Neural cell (in vitro differentiated cells): ENCODE results near the gene PRR18. TPM values are rescaled to one million over a fixed set of nuclear protein-coding genes. Genes with fewer than 3 reads are reported as not detected.

ENCODE experiments used
- H2AFZ ChIP-seq: fragments of 200-600, 300-800 bp; sonication (generic), shearing (Covaris generic); 2 replicates; pipeline ENCODE4 v1.6.0; 2014; ENCODE audit warnings: low read depth, mild to moderate bottlenecking, antibody characterized with exemption, low read length, moderate library complexity
- H3F3A ChIP-seq: fragments of 200-600 bp; shearing (Covaris generic); 2 replicates; pipeline ENCODE4 v1.6.1; 2016; ENCODE audit warnings: mild to moderate bottlenecking, moderate library complexity, mixed read lengths, antibody characterized with exemption, low read length; ENCODE audit not compliant: insufficient read depth, poor library complexity, severe bottlenecking
- H3K27ac ChIP-seq: fragments of 200-600, 300-800 bp; sonication (generic), shearing (Covaris generic); 2 replicates; pipeline ENCODE4 v1.5.1; 2014; ENCODE audit warnings: mild to moderate bottlenecking, low read length, moderate library complexity
- H3K27me3 ChIP-seq: fragments of 300-800, 200-600 bp; sonication (generic), shearing (Covaris generic); 2 replicates; pipeline ENCODE4 v1.6.0; 2014; ENCODE audit warnings: mild to moderate bottlenecking, low read depth, low read length, moderate library complexity; ENCODE audit not compliant: insufficient read depth
- H3K36me3 ChIP-seq: fragments of 300-800, 200-600 bp; sonication (generic), shearing (Covaris generic); 2 replicates; pipeline ENCODE4 v1.5.1; 2014; ENCODE audit warnings: mild to moderate bottlenecking, antibody characterized with exemption, low read length, moderate library complexity; ENCODE audit not compliant: insufficient read depth
- H3K4me2 ChIP-seq: fragments of 300-800, 200-600 bp; sonication (generic), shearing (Covaris generic); 2 replicates; pipeline ENCODE4 v1.6.0; 2014; ENCODE audit warnings: mild to moderate bottlenecking, low read length
- H3K4me3 ChIP-seq: fragments of 300-800, 200-600 bp; sonication (generic), shearing (Covaris generic); 2 replicates; pipeline ENCODE4 v1.5.1; 2014; ENCODE audit warnings: mild to moderate bottlenecking, low read length, moderate library complexity
- H3K79me2 ChIP-seq: fragments of 200-600 bp; shearing (Covaris generic); replicated peaks from 2 replicates; pipeline ENCODE4 v1.6.0; 2014; ENCODE audit warnings: mild to moderate bottlenecking, low read length, moderate library complexity; ENCODE audit not compliant: insufficient read depth
- H3K9ac ChIP-seq: fragments of 300-800, 200-600 bp; sonication (generic), shearing (Covaris generic); 2 replicates; pipeline ENCODE4 v1.6.1; 2016; ENCODE audit warnings: mild to moderate bottlenecking, low read length, mixed read lengths
- H3K9me2 ChIP-seq: fragments of 200-600 bp; shearing (Covaris generic); 2 replicates; pipeline ENCODE4 v1.6.1; 2016; ENCODE audit warnings: mild to moderate bottlenecking, low read length, mixed read lengths; ENCODE audit not compliant: insufficient read depth
- H3K9me3 ChIP-seq: fragments of 200-600, 300-800 bp; sonication (generic), shearing (Covaris generic); 2 replicates; pipeline ENCODE4 v1.6.1; 2016; ENCODE audit warnings: mild to moderate bottlenecking, mixed run types, low read length, moderate library complexity, mixed read lengths
- H4K20me1 ChIP-seq: fragments of 200-600 bp; shearing (Covaris generic); 2 replicates; pipeline ENCODE4 v1.6.1; 2016; ENCODE audit warnings: mild to moderate bottlenecking, mixed run types; ENCODE audit not compliant: insufficient read depth
- EP300 ChIP-seq: fragments of 450-650 bp; conservative IDR thresholded peaks from 2 replicates; pipeline ENCODE4 v1.6.1; 2014; ENCODE audit warnings: antibody characterized with exemption, mild to moderate bottlenecking, moderate library complexity; ENCODE audit not compliant: poor library complexity, severe bottlenecking
- EZH2 ChIP-seq: fragments of 200-600, 300-800 bp; shearing (Covaris generic), sonication (generic); IDR thresholded peaks from 2 replicates; pipeline ENCODE4 v1.6.1; 2014; ENCODE audit warnings: antibody characterized with exemption, low read length, borderline replicate concordance, mild to moderate bottlenecking; ENCODE audit not compliant: insufficient read depth, poor library complexity, severe bottlenecking
- MXI1 ChIP-seq: fragments of 450-650 bp; conservative IDR thresholded peaks from 2 replicates; pipeline ENCODE4 v1.6.1; 2014; ENCODE audit warnings: antibody characterized with exemption, mild to moderate bottlenecking; ENCODE audit not compliant: poor library complexity, severe bottlenecking
- POLR2AphosphoS5 ChIP-seq: IDR thresholded peaks from 2 replicates; pipeline ENCODE4 v1.6.1; 2012
- RAD21 ChIP-seq: fragments of 450-650 bp; conservative IDR thresholded peaks from 2 replicates; pipeline ENCODE4 v1.6.1; 2014; ENCODE audit warnings: antibody characterized with exemption, mild to moderate bottlenecking, moderate library complexity
- SMC3 ChIP-seq: fragments of 450-650 bp; conservative IDR thresholded peaks from 2 replicates; pipeline ENCODE4 v1.6.1; 2014; ENCODE audit warnings: antibody characterized with exemption, mild to moderate bottlenecking, moderate library complexity; ENCODE audit not compliant: poor library complexity
- TAF1 ChIP-seq: IDR thresholded peaks from 2 replicates; pipeline ENCODE4 v1.6.1; 2012; ENCODE audit warnings: low read depth
- polyA minus RNA-seq: library from RNA; depleted of rRNA, polyadenylated mRNA; stranded (reverse); fragments of >200 nt; gene quantifications from 2 replicates; pipeline ENCODE4 v1.2.3, GENCODE V29; 2014
- polyA plus RNA-seq: library from polyadenylated mRNA; depleted of rRNA; stranded (reverse); fragments of >200 nt; gene quantifications from 2 replicates; pipeline ENCODE4 v1.2.3, GENCODE V29; 2014
- TF ChIP-seq, protein P1 (sequence below): fragments of 450-650 bp; IDR thresholded peaks from 2 replicates; pipeline ENCODE4 v1.5.1; 2014; ENCODE audit warnings: antibody characterized with exemption, mild to moderate bottlenecking, moderate library complexity; ENCODE audit not compliant: poor library complexity, severe bottlenecking
- TF ChIP-seq, protein P2 (sequence below): IDR thresholded peaks from 2 replicates; pipeline ENCODE4 v1.6.1; 2012; ENCODE audit warnings: borderline replicate concordance

The PRR18 gene, protein sequence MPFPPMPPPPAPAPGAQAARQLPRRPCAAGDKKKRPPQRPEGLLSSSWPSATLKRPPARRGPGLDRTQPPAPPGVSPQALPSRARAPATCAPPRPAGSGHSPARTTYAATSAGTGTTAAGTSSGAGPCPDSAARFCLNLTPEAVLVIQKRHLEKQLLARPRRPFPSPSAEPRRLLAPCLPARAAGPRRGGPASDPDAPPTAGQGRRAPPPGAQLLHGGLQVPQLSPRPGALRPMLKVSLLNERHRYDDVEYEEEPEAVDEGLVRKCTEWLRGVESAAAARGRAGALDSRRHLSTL
- not detected in 2 replicates for polyA plus RNA-seq
- polyA minus RNA-seq, result 0.35 TPM in 1 of 2 replicates, not detected in the other

DNA sequence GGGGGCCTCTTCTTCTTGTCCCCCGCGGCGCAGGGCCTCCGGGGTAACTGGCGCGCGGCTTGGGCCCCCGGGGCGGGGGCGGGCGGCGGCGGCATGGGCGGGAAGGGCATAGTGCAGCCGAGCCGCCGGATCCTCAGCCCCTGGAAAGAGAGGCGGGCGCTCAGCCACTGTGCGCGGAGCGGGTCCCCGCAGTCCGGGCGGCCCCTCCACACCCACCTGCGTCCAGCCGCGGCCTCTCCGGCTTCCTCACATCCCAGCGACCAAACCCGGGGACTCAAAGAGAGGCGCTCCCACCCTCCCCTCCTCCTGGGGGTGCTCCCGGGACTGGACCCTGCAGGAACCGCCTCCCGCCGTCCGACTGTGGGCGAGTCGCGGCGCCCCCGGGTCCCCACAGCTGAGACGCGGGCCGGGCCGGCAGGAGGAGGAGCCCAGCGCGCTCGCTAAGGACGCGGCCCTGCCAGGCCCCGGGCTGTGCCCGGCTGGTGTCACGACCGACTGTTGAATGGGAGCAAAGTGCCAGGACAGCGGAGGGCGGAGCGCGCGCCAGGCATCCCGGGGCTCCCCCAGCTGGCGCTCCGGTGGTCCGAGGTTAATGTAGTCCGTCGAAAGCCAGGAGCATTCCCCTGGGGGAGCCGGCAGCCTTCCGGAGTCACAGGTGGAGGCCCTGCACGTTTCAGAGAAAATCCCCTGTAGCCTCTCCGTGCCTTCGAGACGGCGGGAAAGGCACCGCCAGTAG is at the start of gene PRR18:
Gene PRR18 (minus strand): TSS at position 360 of the 736 bp plus-strand sequence. CDS start 250 bp downstream, at position 110.
- Histone ChIP-seq H2AFZ (no peak within 1 kb of the TSS), H3K36me3 (no peaks in the 10 kb centered on the region), H3F3A (no peaks in the 10 kb centered on the region), H3K27ac (no peak within 1 kb of the TSS), H3K9me2 (no peaks in the 10 kb centered on the region), H3K27me3 (peaks cover 51% of the 10 kb centered on the region), H3K4me3 (peak within 1 kb of the TSS; percentile 64), H3K79me2 (no peaks in the 10 kb centered on the region), H4K20me1 (no peaks in the 10 kb centered on the region), H3K4me2 (no peak within 1 kb of the TSS), H3K9ac (no peak within 1 kb of the TSS), H3K9me3 (no peaks in the 10 kb centered on the region)
- TF ChIP-seq, protein P1, sequence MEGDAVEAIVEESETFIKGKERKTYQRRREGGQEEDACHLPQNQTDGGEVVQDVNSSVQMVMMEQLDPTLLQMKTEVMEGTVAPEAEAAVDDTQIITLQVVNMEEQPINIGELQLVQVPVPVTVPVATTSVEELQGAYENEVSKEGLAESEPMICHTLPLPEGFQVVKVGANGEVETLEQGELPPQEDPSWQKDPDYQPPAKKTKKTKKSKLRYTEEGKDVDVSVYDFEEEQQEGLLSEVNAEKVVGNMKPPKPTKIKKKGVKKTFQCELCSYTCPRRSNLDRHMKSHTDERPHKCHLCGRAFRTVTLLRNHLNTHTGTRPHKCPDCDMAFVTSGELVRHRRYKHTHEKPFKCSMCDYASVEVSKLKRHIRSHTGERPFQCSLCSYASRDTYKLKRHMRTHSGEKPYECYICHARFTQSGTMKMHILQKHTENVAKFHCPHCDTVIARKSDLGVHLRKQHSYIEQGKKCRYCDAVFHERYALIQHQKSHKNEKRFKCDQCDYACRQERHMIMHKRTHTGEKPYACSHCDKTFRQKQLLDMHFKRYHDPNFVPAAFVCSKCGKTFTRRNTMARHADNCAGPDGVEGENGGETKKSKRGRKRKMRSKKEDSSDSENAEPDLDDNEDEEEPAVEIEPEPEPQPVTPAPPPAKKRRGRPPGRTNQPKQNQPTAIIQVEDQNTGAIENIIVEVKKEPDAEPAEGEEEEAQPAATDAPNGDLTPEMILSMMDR, result no peak
- TF ChIP-seq POLR2AphosphoS5, result no peak
- no peak for TF ChIP-seq EZH2
- no peak for TF ChIP-seq RAD21
- no peak for TF ChIP-seq MXI1
- no peak for TF ChIP-seq EP300
- no peak for TF ChIP-seq TAF1
- TF ChIP-seq, protein P2, sequence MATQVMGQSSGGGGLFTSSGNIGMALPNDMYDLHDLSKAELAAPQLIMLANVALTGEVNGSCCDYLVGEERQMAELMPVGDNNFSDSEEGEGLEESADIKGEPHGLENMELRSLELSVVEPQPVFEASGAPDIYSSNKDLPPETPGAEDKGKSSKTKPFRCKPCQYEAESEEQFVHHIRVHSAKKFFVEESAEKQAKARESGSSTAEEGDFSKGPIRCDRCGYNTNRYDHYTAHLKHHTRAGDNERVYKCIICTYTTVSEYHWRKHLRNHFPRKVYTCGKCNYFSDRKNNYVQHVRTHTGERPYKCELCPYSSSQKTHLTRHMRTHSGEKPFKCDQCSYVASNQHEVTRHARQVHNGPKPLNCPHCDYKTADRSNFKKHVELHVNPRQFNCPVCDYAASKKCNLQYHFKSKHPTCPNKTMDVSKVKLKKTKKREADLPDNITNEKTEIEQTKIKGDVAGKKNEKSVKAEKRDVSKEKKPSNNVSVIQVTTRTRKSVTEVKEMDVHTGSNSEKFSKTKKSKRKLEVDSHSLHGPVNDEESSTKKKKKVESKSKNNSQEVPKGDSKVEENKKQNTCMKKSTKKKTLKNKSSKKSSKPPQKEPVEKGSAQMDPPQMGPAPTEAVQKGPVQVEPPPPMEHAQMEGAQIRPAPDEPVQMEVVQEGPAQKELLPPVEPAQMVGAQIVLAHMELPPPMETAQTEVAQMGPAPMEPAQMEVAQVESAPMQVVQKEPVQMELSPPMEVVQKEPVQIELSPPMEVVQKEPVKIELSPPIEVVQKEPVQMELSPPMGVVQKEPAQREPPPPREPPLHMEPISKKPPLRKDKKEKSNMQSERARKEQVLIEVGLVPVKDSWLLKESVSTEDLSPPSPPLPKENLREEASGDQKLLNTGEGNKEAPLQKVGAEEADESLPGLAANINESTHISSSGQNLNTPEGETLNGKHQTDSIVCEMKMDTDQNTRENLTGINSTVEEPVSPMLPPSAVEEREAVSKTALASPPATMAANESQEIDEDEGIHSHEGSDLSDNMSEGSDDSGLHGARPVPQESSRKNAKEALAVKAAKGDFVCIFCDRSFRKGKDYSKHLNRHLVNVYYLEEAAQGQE, result no peak
- no peak for TF ChIP-seq SMC3

DNA sequence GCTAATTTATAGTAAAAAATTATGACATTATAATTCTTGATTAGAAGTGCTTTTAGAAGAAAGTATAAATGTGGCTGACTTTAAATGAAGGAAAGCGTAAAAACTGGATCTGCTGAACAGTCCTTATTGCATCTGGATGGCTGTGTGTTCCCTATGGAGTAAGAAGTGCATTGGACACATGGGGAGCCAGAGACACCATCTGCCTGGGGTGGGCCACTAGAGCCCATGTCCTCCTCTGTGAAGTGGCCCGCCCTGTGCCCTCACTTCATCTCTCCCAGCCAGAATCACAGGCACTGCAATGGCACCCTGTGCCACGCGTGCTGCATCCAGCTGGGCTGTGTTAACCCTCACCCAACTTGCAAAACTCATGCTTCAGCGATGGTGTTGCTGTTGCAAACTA is 47.4 kb upstream of the PRR18 start:
- H3F3A ChIP-seq, result no peaks in the 10 kb centered on the region
- no peaks in the 10 kb centered on the region for H3K36me3 ChIP-seq
- no peak overlapping the region for H3K9ac ChIP-seq
- H3K9me3 ChIP-seq, result no peaks in the 10 kb centered on the region
- no peaks in the 10 kb centered on the region for H3K9me2 ChIP-seq
- no peak overlapping the region for H2AFZ ChIP-seq
- no peaks in the 10 kb centered on the region for H3K27me3 ChIP-seq
- no peaks in the 10 kb centered on the region for H4K20me1 ChIP-seq
- no peak overlapping the region for H3K4me2 ChIP-seq
- no peak overlapping the region for H3K4me3 ChIP-seq
- no peak for TF ChIP-seq MXI1
- no peak for TF ChIP-seq SMC3
- no peak for TF ChIP-seq RAD21
- TF ChIP-seq POLR2AphosphoS5, result no peak
- H3K79me2 ChIP-seq, result no peaks in the 10 kb centered on the region
- no peak overlapping the region for H3K27ac ChIP-seq
